BLaER1 (cell line): ENCODE measurements around the gene OR1F1.

ENCODE experiments used
- H3K27ac ChIP-seq: shearing (Covaris generic); formaldehyde crosslinking; 2 replicates; pipeline ENCODE4 v1.8.1; 2022
- H3K27me3 ChIP-seq: shearing (Covaris generic); formaldehyde crosslinking; 2 replicates; pipeline ENCODE4 v1.8.1; 2022
- H3K36me3 ChIP-seq: shearing (Covaris generic); formaldehyde crosslinking; 2 replicates; pipeline ENCODE4 v1.8.1; 2022
- H3K4me1 ChIP-seq: shearing (Covaris generic); formaldehyde crosslinking; 2 replicates; pipeline ENCODE4 v1.8.1; 2022
- H3K4me2 ChIP-seq: shearing (Covaris generic); formaldehyde crosslinking; 2 replicates; pipeline ENCODE4 v1.8.1; 2022
- H3K4me3 ChIP-seq: shearing (Covaris generic); formaldehyde crosslinking; 2 replicates; pipeline ENCODE4 v1.8.1; 2022
- H3K9ac ChIP-seq: shearing (Covaris generic); formaldehyde crosslinking; 2 replicates; pipeline ENCODE4 v1.8.1; 2022
- H3K9me3 ChIP-seq: shearing (Covaris generic); formaldehyde crosslinking; 2 replicates; pipeline ENCODE4 v1.8.1; 2022
- H4K20me1 ChIP-seq: shearing (Covaris generic); formaldehyde crosslinking; 2 replicates; pipeline ENCODE4 v1.8.1; 2022
- Cebpa-rat ChIP-seq: shearing (Covaris generic); IDR thresholded peaks from 2 replicates; pipeline ENCODE4 v1.8.1; 2022

OR1F1 gene

GRCh38 chr16:3243882-3244281 is 55.9 kb downstream of the OR1F1 start:
- no peaks in the 10 kb centered on the region for H3K4me1 ChIP-seq
- H3K4me3 ChIP-seq: no peak overlapping the region
- H3K9me3 ChIP-seq: peaks cover 8% of the 10 kb centered on the region
- H4K20me1 ChIP-seq: no peaks in the 10 kb centered on the region
- no peak overlapping the region for H3K27ac ChIP-seq
- H3K36me3 ChIP-seq: no peaks in the 10 kb centered on the region
- no peak overlapping the region for H3K9ac ChIP-seq
- no peak overlapping the region for H3K4me2 ChIP-seq
- H3K27me3 ChIP-seq: no peaks in the 10 kb centered on the region
- TF ChIP-seq Cebpa-rat: no peak

- no peak for TF ChIP-seq Cebpa-rat
- no peaks in the 10 kb centered on the region for H3K36me3 ChIP-seq
- H3K9ac ChIP-seq: no peak overlapping the region
- H4K20me1 ChIP-seq: no peaks in the 10 kb centered on the region
- no peak overlapping the region for H3K27ac ChIP-seq
- peaks cover 8% of the 10 kb centered on the region for H3K9me3 ChIP-seq
- no peak overlapping the region for H3K4me3 ChIP-seq
- H3K4me1 ChIP-seq: no peaks in the 10 kb centered on the region
- no peak overlapping the region for H3K4me2 ChIP-seq
- H3K27me3 ChIP-seq: no peaks in the 10 kb centered on the region
Observed at GRCh38 chr16:3246002-3246401, 58.0 kb downstream of the OR1F1 start.

- Histone ChIP-seq H3K4me2 (no peak overlapping the region), H3K9ac (no peak overlapping the region), H3K4me1 (no peaks in the 10 kb centered on the region), H3K36me3 (no peaks in the 10 kb centered on the region), H3K4me3 (no peak overlapping the region), H3K27me3 (no peaks in the 10 kb centered on the region), H3K27ac (no peak overlapping the region), H3K9me3 (peaks cover 8% of the 10 kb centered on the region), H4K20me1 (no peaks in the 10 kb centered on the region)
- TF ChIP-seq Cebpa-rat: no peak
Observed at GRCh38 chr16:3246876-3247275, 58.9 kb downstream of the OR1F1 start.

- TF ChIP-seq Cebpa-rat: no peak
- H3K4me2 ChIP-seq: no peak overlapping the region
Observed at GRCh38 chr16:3248596-3248995, 60.6 kb downstream of the OR1F1 start.

GRCh38 chr16:3249020-3249419 is 61.0 kb downstream of the OR1F1 start:
- Histone ChIP-seq H3K27ac (no peak overlapping the region), H3K4me2 (no peak overlapping the region), H3K9ac (no peak overlapping the region), H4K20me1 (no peaks in the 10 kb centered on the region), H3K27me3 (no peaks in the 10 kb centered on the region), H3K9me3 (peaks cover 6% of the 10 kb centered on the region), H3K36me3 (no peaks in the 10 kb centered on the region), H3K4me3 (no peak overlapping the region), H3K4me1 (no peaks in the 10 kb centered on the region)
- TF ChIP-seq Cebpa-rat: no peak

More at GRCh38 chr16:3248596-3248995, 60.6 kb downstream of the OR1F1 start:
- Histone ChIP-seq H4K20me1 (no peaks in the 10 kb centered on the region), H3K4me3 (no peak overlapping the region), H3K9ac (no peak overlapping the region), H3K4me1 (no peaks in the 10 kb centered on the region), H3K27me3 (no peaks in the 10 kb centered on the region), H3K9me3 (peaks cover 8% of the 10 kb centered on the region), H3K36me3 (no peaks in the 10 kb centered on the region), H3K27ac (no peak overlapping the region)

- no peaks in the 10 kb centered on the region for H3K27me3 ChIP-seq
- no peak for TF ChIP-seq Cebpa-rat
- no peak overlapping the region for H3K4me3 ChIP-seq
- no peak overlapping the region for H3K27ac ChIP-seq
- H3K4me2 ChIP-seq: no peak overlapping the region
- no peaks in the 10 kb centered on the region for H3K36me3 ChIP-seq
- no peaks in the 10 kb centered on the region for H4K20me1 ChIP-seq
- no peaks in the 10 kb centered on the region for H3K4me1 ChIP-seq
- peaks cover 3% of the 10 kb centered on the region for H3K9me3 ChIP-seq
- no peak overlapping the region for H3K9ac ChIP-seq
Observed at GRCh38 chr16:3249451-3249850, 61.4 kb downstream of the OR1F1 start.

- H3K9ac ChIP-seq: no peak overlapping the region
- H3K4me3 ChIP-seq: no peak overlapping the region
- no peaks in the 10 kb centered on the region for H3K27me3 ChIP-seq
- H4K20me1 ChIP-seq: no peaks in the 10 kb centered on the region
- H3K4me1 ChIP-seq: no peaks in the 10 kb centered on the region
- H3K4me2 ChIP-seq: no peak overlapping the region
- TF ChIP-seq Cebpa-rat: no peak
- no peaks in the 10 kb centered on the region for H3K36me3 ChIP-seq
- no peak overlapping the region for H3K27ac ChIP-seq
- H3K9me3 ChIP-seq: no peaks in the 10 kb centered on the region
Observed at GRCh38 chr16:3252967-3253366, 65.0 kb downstream of the OR1F1 start.

GRCh38 chr16:3254309-3254708 is 66.3 kb downstream of the OR1F1 start:
- no peaks in the 10 kb centered on the region for H3K4me1 ChIP-seq
- no peak overlapping the region for H3K4me3 ChIP-seq
- no peaks in the 10 kb centered on the region for H3K36me3 ChIP-seq
- H3K27me3 ChIP-seq: no peaks in the 10 kb centered on the region
- no peak overlapping the region for H3K27ac ChIP-seq
- H3K9me3 ChIP-seq: no peaks in the 10 kb centered on the region
- no peaks in the 10 kb centered on the region for H4K20me1 ChIP-seq
- H3K9ac ChIP-seq: no peak overlapping the region
- H3K4me2 ChIP-seq: no peak overlapping the region
- no peak for TF ChIP-seq Cebpa-rat
